CD4-positive, alpha-beta T cell treated with Interleukin-17A for 1 hour (primary cell): ENCODE results near the gene MYH15.

ENCODE experiments used
- DNase-seq: peaks from one replicate; pipeline ENCODE4 v3.0.0-alpha.2; 2020

Gene MYH15

GRCh38 chr3:108410531-108410984, 99.8 kb downstream of the MYH15 start:
- no peak for DNase-seq

DNA sequence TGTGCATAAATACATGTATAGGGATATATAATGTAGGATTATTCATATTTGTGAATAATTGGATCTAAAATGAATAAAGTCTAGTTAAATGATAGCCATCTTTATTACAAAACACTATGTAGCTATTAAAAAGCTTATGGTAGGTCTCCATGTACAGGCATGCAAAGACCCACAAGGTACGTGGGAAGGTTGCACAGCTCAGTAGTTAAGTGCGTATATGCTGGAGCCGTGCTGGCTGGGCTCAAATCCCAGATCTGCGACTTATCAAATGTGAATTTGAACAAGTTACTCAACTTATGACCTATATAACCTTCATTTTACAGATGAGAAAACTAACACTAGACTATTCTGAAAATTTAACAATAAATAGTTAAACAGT, 100.6 kb downstream of the MYH15 start:
- no peak for DNase-seq

DNA sequence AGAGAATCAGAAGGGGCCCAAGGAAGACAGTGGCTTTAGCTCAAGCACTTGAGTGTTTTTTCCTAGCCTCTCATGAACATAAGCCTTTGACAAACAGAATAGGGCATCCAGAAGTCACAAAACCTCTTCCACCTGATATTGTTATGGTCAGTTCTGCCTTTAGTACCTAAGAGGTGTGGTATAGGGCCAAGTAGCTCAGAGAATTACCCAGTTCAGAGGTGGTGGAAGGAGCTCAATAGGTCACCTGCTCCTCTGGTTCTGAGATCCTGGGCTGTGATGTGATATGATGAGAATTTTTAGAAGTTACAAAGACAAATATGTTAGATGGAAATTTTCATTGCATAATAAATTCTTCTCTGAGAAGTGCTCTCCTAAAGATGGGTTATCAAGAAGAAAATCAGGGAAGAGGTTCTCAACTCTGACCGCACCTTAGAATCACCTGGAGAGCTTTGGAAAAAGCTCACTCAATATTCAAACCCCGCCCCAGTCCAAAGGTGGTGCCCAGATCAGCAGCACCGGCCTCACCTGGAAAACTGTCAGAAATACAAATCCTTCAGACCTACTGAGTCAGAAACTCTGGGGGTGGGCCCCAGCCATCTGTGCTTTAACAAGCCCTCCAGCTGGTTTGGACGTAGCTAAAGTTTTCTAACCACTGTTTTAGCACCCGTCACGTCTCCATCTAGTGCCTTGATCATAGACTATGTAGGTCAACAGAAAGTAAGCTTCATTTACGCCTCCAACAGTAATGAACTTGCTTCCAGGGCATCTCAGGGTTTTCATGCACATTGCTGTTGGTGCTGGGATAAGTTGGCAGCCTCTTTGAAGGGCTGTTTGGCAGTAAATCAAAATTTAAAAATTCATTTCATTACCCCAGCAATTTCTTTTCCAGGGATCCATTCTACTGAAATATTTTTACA, 101.3 kb downstream of the MYH15 start:
- no peak for DNase-seq

- no peak for DNase-seq
Observed at GRCh38 chr3:108407886-108408285, 102.5 kb downstream of the MYH15 start.

DNA sequence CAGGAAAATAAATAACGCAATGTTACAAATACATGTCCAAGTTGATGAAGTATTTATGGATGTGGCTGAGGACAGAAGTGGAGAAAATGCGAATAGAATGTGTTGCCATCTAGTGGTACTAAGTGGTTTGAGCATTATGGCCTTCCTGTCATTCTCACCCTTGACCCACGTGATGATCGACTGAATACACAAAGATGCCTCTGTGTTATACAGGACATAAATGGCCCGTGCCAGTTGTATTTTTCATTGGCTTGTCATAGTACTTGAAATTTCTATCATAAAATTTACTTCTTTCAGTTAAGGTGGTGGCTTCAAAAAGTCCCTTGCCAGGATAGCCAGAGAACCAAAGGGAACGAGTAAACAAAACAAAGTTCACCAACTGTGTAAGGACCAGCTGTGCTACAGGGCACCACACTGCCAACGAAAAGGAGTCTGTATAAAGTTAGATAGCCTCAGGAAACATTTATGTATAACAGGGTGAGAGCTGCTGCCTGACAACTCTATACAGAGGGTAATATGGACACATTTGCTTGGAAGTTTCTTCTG, 103.7 kb downstream of the MYH15 start:
- DNase-seq, result peak; percentile 69

- no peak for DNase-seq
Observed at GRCh38 chr3:108406063-108406660, 104.2 kb downstream of the MYH15 start.

DNA sequence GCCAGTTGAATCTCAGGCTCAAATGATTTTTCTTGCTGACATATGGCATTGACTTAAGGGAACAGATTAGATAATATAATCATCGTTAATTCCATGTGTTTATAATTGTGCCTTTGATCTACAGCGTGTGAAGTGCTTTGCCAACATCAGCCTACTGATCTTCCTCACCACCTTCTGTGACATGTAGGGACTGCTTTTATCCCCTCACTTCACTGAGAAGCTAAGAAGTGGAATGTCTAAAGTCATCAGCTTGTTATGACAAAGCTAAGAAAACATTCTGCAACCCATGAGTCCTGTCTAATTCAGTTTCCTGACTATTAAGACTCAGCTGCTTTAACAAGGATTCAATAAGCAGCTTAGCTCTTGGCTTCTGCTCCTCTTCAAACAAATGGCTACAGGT, 106.0 kb downstream of the MYH15 start:
- DNase-seq, result no peak

GRCh38 chr3:108403686-108404345, 106.6 kb downstream of the MYH15 start:
- DNase-seq, result no peak

- no peak for DNase-seq
Observed at GRCh38 chr3:108403198-108403597, 107.2 kb downstream of the MYH15 start.

DNA sequence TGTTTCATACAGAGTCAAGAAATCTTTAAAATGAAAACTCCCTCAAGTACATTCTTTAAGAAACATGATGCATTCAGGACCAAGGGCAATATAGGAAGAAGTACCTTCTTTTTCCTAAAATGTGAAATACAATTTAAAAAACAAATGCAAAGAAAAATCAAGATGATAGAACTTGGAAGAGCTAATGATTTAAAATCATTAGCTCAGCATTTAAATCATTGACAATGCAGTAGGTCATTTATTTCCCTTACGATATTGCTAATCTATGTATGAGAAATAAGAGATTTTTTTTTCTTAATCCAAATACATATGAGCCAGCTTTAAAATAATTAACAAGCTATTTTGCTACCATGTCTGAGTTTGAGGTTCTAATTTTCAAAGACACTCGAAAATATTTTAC, 108.6 kb downstream of the MYH15 start:
- DNase-seq, result no peak

- DNase-seq, result no peak
Observed at GRCh38 chr3:108398510-108398909, 111.9 kb downstream of the MYH15 start.

- no peak for DNase-seq
Observed at GRCh38 chr3:108396336-108396735, 114.1 kb downstream of the MYH15 start.

DNA sequence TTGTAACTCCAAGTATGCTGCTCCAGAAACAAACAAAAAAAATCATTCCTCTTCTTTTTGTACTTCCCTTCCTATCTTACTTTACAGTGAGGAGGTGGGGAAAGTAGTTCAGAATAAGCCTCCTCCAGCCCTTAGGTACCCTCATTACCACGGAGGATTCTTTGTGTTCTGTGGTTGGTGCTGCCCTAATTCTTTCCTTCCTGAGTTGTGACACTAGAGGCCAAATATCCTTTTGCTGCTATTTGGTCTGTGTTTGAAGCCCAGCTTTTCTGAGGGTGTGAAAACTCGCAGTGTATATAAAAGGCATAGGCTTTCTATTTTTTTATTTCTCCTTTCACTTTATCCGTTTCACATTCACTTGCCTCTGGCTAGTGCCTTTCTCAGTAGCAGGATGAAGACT, 115.8 kb downstream of the MYH15 start:
- no peak for DNase-seq

DNA sequence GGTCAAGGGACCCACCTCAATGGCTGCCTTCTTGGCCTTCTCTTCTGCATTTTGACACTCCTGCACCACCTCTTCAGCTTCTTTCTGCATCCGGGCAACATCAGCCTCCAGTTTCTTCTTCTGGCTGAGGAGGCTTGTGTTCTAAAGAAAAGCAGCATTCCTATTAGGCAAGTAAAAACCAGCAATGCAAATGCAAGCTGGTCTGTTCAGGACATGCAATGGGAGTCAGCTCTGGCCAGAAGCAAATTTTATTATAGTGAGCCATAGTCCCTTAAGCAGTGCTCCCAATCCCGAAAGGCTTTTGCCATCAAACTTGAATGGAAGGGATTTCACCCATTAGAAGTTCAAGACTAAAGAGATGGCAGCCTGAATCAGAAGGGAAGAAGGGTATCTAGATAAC, 116.4 kb downstream of the MYH15 start:
- no peak for DNase-seq

GRCh38 chr3:108393128-108393900, 117.1 kb downstream of the MYH15 start:
- DNase-seq, result no peak

- DNase-seq, result no peak
Observed at GRCh38 chr3:108391917-108392593, 118.3 kb downstream of the MYH15 start.

- DNase-seq, result no peak
Observed at GRCh38 chr3:108389372-108389771, 121.0 kb downstream of the MYH15 start.

DNA sequence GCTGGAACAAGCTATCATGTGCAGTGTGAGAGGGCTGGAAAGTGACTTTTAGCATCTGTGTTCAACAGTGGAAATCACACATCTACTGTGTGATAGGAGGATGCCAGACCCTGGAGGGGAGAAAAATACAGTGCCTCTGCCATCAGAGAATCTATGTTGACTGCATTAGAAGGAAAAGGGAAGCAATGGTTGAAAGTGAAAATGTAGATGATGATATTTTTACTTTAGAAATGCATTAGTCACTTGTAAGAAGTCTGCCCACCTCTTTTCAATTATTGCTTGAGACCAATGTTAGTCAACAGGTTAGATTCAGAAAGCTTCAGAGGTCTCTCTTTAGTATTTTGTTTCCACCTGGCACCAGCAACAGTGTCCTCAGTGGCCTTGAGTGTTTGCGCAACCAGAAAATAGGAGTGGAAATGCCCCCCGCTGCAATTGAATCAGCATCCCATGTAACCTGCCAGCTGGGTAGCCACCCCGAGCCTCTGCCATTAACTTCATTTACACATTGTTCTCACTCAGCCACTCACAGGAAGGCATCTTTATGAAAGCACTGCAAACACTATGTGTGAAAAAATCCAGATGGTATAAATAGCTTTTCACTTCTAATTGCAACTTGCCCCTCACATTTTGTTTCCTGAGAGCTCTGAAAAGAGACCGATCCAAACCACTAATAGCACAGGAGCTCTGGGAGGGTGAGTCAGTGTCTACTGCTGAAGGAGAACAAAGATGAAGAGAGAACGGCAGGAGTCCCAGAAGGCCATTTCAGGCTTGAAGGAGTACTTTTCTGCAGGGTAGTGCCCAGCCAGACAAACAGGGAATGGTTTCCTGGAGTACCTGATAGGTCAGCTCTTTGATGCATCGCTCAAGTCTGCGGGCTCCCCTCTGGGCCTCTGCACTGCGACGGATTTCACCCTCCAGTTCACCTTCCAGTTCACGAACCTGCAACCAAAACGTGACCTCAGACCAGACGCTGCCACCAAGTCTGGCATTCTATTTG, 122.0 kb downstream of the MYH15 start:
- DNase-seq, result no peak

DNA sequence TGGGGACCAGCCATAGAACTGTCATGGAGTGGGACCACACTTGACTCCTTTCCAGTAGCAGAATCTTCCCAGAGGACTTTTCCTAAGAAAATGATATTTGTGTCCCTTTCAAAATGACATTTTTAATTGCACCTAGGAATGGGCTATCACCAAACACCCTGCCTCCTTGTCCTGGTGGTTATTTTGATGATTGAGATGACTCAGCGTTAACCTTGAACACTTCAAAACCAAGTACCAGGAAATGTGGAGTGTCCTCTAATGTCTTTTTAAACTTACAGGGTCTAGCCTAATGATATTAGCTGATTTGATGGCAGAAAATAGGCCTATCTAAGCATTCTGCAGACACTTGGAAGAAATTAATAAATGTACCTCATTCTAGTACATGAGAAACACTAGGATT, 123.3 kb downstream of the MYH15 start:
- no peak for DNase-seq

DNA sequence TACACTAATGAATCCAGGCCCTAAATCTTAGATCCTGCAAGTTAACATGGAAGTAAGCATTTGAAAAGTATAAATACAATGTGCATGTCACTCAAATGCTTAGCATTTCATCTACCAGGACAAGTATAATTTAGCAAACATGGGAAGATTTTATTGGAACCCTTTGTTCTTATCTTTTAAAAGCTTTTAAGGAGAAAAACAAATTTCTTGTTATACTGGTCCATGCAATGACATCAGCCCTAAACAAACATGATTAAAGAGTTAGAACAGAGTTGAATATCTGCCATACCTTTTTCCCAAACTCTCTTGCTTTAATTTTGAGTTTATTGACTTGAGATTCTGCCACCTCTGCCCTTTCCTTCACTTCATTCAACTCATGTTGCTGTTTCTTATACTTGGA, 127.1 kb downstream of the MYH15 start:
- DNase-seq, result no peak
